ENCODE measurements around the gene GPR39. TPM values are rescaled to one million over a fixed set of nuclear protein-coding genes. Genes with fewer than 3 reads are reported as not detected.

Gene GPR39
- total RNA-seq, 4 donors from 2014 or later, result 2.8 to 9.7 (median 5.4) TPM

DNA sequence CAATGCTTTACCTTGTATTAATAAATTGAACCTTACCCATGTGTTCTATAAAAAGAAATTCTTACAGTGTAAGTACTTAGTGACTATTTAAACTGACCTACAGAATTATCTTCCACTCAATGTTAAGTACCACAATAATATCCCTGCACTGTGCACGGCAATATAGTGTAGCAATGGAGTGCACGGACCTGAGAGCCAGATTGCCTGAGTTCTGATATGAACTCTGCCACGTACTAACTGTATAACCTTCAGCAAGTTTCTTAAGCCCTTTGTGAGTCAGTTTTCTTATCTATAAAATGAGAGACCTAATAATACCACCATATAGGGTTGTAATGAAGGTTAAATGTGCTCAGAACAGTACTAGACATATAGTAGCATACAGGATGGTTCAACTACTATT, 66.2 kb downstream of the GPR39 start:
- H3K4me1 ChIP-seq, result no peaks in the 10 kb centered on the region
- no peak for DNase-seq
- no peaks in the 10 kb centered on the region for H3K27me3 ChIP-seq
- no peak overlapping the region for H3K27ac ChIP-seq
- H3K4me3 ChIP-seq (replicated peaks in 1 of 3), result no peak overlapping the region
- TF ChIP-seq, protein P1, sequence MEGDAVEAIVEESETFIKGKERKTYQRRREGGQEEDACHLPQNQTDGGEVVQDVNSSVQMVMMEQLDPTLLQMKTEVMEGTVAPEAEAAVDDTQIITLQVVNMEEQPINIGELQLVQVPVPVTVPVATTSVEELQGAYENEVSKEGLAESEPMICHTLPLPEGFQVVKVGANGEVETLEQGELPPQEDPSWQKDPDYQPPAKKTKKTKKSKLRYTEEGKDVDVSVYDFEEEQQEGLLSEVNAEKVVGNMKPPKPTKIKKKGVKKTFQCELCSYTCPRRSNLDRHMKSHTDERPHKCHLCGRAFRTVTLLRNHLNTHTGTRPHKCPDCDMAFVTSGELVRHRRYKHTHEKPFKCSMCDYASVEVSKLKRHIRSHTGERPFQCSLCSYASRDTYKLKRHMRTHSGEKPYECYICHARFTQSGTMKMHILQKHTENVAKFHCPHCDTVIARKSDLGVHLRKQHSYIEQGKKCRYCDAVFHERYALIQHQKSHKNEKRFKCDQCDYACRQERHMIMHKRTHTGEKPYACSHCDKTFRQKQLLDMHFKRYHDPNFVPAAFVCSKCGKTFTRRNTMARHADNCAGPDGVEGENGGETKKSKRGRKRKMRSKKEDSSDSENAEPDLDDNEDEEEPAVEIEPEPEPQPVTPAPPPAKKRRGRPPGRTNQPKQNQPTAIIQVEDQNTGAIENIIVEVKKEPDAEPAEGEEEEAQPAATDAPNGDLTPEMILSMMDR (IDR thresholded peaks at IDR 0.05), result no peak
- TF ChIP-seq POLR2A (IDR thresholded peaks at IDR 0.05), result no peak
- no peaks in the 10 kb centered on the region for H3K9me3 ChIP-seq
- 87 to 88% methylated on average over 3 of the region's 3 CpGs for WGBS, 2 donors
- intact Hi-C loops (cut with DNase I), result no loop called here
- H3K36me3 ChIP-seq, result no peaks in the 10 kb centered on the region

DNA sequence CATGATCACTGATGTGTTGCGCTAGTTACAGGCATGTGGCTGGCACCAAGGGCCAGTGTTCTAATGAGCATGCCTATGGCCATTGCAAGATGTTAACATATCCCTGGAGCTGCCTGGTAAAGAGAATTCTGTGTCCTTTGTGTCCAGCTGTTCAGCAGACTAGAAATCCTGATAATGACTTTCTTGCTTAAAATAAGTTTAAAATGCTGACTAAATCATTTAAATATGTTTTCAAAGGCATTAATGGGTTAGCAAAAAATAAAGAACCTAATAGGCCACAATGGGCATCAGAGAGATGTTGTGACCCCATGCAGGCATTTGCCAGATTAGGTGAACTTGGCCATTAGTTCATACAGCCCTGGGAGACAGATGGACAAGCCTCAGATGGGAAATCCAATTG, 67.5 kb downstream of the GPR39 start:
- DNase-seq, result no peak
- no peaks in the 10 kb centered on the region for H3K36me3 ChIP-seq
- H3K4me1 ChIP-seq, result no peaks in the 10 kb centered on the region
- H3K27me3 ChIP-seq, result no peaks in the 10 kb centered on the region
- WGBS, 2 donors, result 95 to 100% methylated on average over 1 of the region's 1 CpG
- intact Hi-C loops (cut with DNase I), result no loop called here
- H3K4me3 ChIP-seq (replicated peaks in 1 of 3), result no peak overlapping the region
- H3K9me3 ChIP-seq, result no peaks in the 10 kb centered on the region
- no peak for TF ChIP-seq POLR2A (IDR thresholded peaks at IDR 0.05)
- TF ChIP-seq, protein P1 (IDR thresholded peaks at IDR 0.05), result no peak
- H3K27ac ChIP-seq, result no peak overlapping the region

DNA sequence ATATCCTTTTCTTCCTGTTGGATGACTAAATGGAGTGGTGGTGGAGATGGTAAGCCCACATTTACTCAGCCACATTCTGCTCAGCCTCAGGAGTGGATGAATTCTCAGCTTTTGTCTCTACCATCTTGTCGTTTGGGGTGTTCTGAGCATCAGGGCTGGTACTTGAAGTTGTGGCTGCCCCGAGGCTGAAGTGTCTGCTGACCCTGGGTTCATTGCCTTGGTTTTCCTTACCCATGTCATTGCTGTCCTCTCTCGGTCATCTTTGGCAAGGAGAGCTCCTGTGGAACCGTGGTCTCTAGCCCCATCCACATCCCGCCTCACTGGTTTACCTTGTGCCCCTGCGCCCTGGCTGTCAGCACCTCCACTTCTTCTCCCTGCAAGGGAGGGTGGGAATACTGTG, 71.9 kb downstream of the GPR39 start:
- Histone ChIP-seq H3K36me3 (no peaks in the 10 kb centered on the region), H3K27ac (no peak overlapping the region), H3K4me3 (replicated peaks in 1 of 3) (no peak overlapping the region), H3K27me3 (no peaks in the 10 kb centered on the region), H3K4me1 (no peaks in the 10 kb centered on the region), H3K9me3 (no peaks in the 10 kb centered on the region)
- no peak for DNase-seq
- 88 to 91% methylated on average over 6 of the region's 6 CpGs for WGBS, 2 donors
- TF ChIP-seq POLR2A (IDR thresholded peaks at IDR 0.05), result no peak
- TF ChIP-seq, protein P1 (IDR thresholded peaks at IDR 0.05), result no peak
- intact Hi-C loops (cut with DNase I), result no loop called here

DNA sequence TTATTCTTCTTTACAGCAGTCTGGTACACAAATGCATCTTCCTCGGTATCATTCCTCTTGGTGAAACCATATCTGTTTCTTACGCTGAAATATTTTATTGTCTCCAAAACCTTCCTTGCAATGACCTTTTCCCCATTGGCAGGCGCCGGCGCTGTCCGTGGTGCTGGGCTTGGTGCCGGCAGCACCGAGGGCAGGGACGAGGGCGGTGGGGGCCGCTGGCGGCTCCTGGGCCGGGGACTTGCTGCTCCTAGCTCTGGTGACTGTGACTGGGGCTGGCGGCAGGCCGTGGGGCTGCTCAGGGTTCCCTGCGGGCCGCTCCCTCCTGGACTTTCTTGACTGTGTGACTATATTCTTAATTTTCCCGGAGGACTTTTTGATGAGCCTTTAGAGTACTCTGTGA, 72.5 kb downstream of the GPR39 start:
- intact Hi-C loops (cut with DNase I), result no loop called here
- Histone ChIP-seq H3K27ac (no peak overlapping the region), H3K27me3 (no peaks in the 10 kb centered on the region), H3K9me3 (no peaks in the 10 kb centered on the region), H3K36me3 (no peaks in the 10 kb centered on the region), H3K4me3 (replicated peaks in 1 of 3) (no peak overlapping the region), H3K4me1 (no peaks in the 10 kb centered on the region)
- peak; percentile 11 to 36 for DNase-seq
- 16% methylated on average over 18 of the region's 18 CpGs for WGBS, 2 donors
- no peak for TF ChIP-seq POLR2A (IDR thresholded peaks at IDR 0.05)
- TF ChIP-seq, protein P1 (IDR thresholded peaks at IDR 0.05), result no peak

DNA sequence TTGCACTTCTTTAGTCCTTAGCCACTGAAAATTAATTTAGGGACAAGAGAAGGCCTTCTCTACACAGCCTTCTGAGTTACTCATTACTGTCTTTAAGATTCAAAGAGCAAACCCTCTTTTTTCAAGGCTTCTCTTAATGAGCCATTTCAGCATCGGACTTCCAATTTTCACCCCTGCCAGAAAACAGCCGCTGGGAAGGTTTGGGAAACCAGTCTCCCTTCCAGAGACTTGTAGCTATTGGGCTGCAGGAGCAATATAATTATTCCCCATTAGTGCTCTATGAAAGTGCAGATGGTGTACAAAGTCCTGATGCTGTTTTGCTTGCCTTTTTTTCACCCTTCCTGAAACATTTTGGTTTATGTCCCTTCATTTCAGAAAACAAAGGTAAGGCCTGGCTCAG, 79.3 kb downstream of the GPR39 start:
- TF ChIP-seq, protein P1 (IDR thresholded peaks at IDR 0.05), result no peak
- no peak for TF ChIP-seq POLR2A (IDR thresholded peaks at IDR 0.05)
- Histone ChIP-seq H3K36me3 (no peaks in the 10 kb centered on the region), H3K27ac (no peak overlapping the region), H3K4me1 (no peaks in the 10 kb centered on the region), H3K27me3 (no peaks in the 10 kb centered on the region), H3K4me3 (replicated peaks in 1 of 3) (no peak overlapping the region), H3K9me3 (no peaks in the 10 kb centered on the region)
- 85 to 86% methylated on average over 2 of the region's 2 CpGs for WGBS, 2 donors
- intact Hi-C loops (cut with DNase I), result no loop called here
- DNase-seq, result no peak

All from thyroid gland (tissue), 4 donors.